ENCODE measurements around the gene DNAJC5G. TPM values are rescaled to one million over a fixed set of nuclear protein-coding genes. Genes with fewer than 3 reads are reported as not detected.
A peak's percentile ranks its signal among the peaks of the same experiment; 100 is the strongest.

The DNAJC5G gene
- total and polyA plus RNA-seq, 2 donors (not counting 1 experiment from before 2014, with no cell fraction given): not detected

DNA sequence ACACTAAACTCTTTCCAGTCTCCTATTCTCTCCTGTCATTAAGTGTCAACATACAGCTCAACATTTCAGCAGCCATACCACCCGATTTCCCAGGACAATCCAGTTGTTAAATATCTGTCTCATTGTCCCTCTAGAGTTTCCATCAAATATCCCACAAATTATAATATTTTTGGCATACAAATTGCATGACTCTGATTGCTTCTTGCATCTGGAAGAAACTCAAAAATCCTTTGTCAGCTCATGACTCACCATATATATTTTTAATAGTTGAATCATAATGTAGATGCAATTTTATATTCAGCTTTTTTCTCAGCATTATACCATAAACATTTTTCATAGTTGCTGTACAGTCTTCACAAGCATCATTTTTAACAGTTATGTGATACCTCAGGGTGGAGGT, 19.6 kb upstream of the DNAJC5G start:
- H3K4me2 ChIP-seq (ENCODE audit: extremely low read depth, insufficient read depth, low read length): peak overlapping the region; percentile 65
- H3K9me3 ChIP-seq (ENCODE audit: control insufficient read depth, insufficient read depth, low read depth, low read length): no peaks in the 10 kb centered on the region
- peak; percentile 35 to 74 for DNase-seq (ENCODE audit: low read depth in 2 of 2)
- H3K36me3 ChIP-seq (ENCODE audit: control insufficient read depth, insufficient read depth, low read length): no peaks in the 10 kb centered on the region
- H3K27ac ChIP-seq (ENCODE audit: insufficient read depth, low read length): no peak overlapping the region
- no peak overlapping the region for H2AFZ ChIP-seq (ENCODE audit: low read length)
- no peaks in the 10 kb centered on the region for H3K79me2 ChIP-seq (ENCODE audit: control insufficient read depth, insufficient read depth, low read length)
- H4K20me1 ChIP-seq (ENCODE audit: control insufficient read depth, extremely low read depth, insufficient read depth, low read length): no peaks in the 10 kb centered on the region
- H3K9ac ChIP-seq (ENCODE audit: insufficient read depth, low read length): no peak overlapping the region
- TF ChIP-seq, protein P1, sequence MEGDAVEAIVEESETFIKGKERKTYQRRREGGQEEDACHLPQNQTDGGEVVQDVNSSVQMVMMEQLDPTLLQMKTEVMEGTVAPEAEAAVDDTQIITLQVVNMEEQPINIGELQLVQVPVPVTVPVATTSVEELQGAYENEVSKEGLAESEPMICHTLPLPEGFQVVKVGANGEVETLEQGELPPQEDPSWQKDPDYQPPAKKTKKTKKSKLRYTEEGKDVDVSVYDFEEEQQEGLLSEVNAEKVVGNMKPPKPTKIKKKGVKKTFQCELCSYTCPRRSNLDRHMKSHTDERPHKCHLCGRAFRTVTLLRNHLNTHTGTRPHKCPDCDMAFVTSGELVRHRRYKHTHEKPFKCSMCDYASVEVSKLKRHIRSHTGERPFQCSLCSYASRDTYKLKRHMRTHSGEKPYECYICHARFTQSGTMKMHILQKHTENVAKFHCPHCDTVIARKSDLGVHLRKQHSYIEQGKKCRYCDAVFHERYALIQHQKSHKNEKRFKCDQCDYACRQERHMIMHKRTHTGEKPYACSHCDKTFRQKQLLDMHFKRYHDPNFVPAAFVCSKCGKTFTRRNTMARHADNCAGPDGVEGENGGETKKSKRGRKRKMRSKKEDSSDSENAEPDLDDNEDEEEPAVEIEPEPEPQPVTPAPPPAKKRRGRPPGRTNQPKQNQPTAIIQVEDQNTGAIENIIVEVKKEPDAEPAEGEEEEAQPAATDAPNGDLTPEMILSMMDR (conservative IDR thresholded peaks at IDR 0.05 in 1 of 2, IDR thresholded peaks at IDR 0.05 in 1 of 2; ENCODE audit: low read depth in 1 of 2, low read length in 2 of 2): no peak
- TF ChIP-seq EZH2 (IDR thresholded peaks at IDR 0.05; ENCODE audit: low read length, missing control alignments): no peak
- peaks cover 14% of the 10 kb centered on the region for H3K27me3 ChIP-seq (ENCODE audit: control insufficient read depth, insufficient read depth, low read length)
- H3K4me3 ChIP-seq (replicated peaks in 1 of 4; ENCODE audit: control extremely low read depth in 1 of 4, insufficient read depth in 1 of 4, low read depth in 3 of 4, low read length in 4 of 4): no peak overlapping the region
- peaks cover 14% of the 10 kb centered on the region for H3K4me1 ChIP-seq (ENCODE audit: control insufficient read depth, extremely low read depth, insufficient read depth, low read length)

DNA sequence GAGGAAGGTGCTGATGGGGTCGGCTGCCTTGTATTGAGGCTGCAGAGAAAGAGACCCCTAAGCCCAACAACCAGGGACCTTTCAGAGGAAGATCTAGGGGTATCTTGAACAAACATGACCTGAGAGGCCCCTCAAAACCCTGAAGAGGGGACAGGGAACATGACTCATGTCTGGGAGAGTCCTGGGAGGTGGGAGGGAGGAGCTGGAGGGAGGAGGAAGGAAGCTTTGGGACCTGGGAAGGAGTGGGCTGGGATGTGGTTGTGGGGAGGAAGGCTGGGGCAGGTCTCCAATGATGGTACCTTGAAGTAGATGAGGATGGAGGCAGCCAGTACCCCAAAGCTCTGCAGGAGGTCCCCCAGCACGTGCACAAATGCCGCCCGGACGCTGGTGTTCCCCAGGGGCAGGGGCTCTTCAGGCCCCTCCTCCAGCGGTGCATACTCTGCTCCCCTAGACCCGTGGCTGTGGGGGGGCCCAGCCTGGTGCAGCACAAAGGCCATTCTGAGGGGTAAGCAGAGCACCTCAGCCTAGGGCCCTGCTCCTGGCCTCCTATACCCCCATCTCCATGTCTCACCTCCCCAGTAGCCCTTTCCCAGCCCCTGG, 18.3 kb upstream of the DNAJC5G start:
- H3K9ac ChIP-seq (ENCODE audit: insufficient read depth, low read length): no peak overlapping the region
- no peaks in the 10 kb centered on the region for H4K20me1 ChIP-seq (ENCODE audit: control insufficient read depth, extremely low read depth, insufficient read depth, low read length)
- DNase-seq (ENCODE audit: low read depth in 2 of 2): no peak
- H3K9me3 ChIP-seq (ENCODE audit: control insufficient read depth, insufficient read depth, low read depth, low read length): no peaks in the 10 kb centered on the region
- H3K27me3 ChIP-seq (ENCODE audit: control insufficient read depth, insufficient read depth, low read length): peaks cover 26% of the 10 kb centered on the region
- H3K4me2 ChIP-seq (ENCODE audit: extremely low read depth, insufficient read depth, low read length): no peak overlapping the region
- H3K36me3 ChIP-seq (ENCODE audit: control insufficient read depth, insufficient read depth, low read length): no peaks in the 10 kb centered on the region
- H3K79me2 ChIP-seq (ENCODE audit: control insufficient read depth, insufficient read depth, low read length): no peaks in the 10 kb centered on the region
- no peak overlapping the region for H3K27ac ChIP-seq (ENCODE audit: insufficient read depth, low read length)
- H2AFZ ChIP-seq (ENCODE audit: low read length): no peak overlapping the region
- no peak overlapping the region for H3K4me3 ChIP-seq (replicated peaks in 1 of 4; ENCODE audit: control extremely low read depth in 1 of 4, insufficient read depth in 1 of 4, low read depth in 3 of 4, low read length in 4 of 4)
- TF ChIP-seq EZH2 (IDR thresholded peaks at IDR 0.05; ENCODE audit: low read length, missing control alignments): no peak
- TF ChIP-seq, protein P1 (conservative IDR thresholded peaks at IDR 0.05 in 1 of 2, IDR thresholded peaks at IDR 0.05 in 1 of 2; ENCODE audit: low read depth in 1 of 2, low read length in 2 of 2): no peak
- H3K4me1 ChIP-seq (ENCODE audit: control insufficient read depth, extremely low read depth, insufficient read depth, low read length): peaks cover 14% of the 10 kb centered on the region

GRCh38 chr2:27258051-27258450, 17.2 kb upstream of the DNAJC5G start:
- H3K9ac ChIP-seq (ENCODE audit: insufficient read depth, low read length): no peak overlapping the region
- H4K20me1 ChIP-seq (ENCODE audit: control insufficient read depth, extremely low read depth, insufficient read depth, low read length): no peaks in the 10 kb centered on the region
- no peak overlapping the region for H3K4me2 ChIP-seq (ENCODE audit: extremely low read depth, insufficient read depth, low read length)
- peaks cover 35% of the 10 kb centered on the region for H3K27me3 ChIP-seq (ENCODE audit: control insufficient read depth, insufficient read depth, low read length)
- H3K27ac ChIP-seq (ENCODE audit: insufficient read depth, low read length): no peak overlapping the region
- no peak overlapping the region for H2AFZ ChIP-seq (ENCODE audit: low read length)
- TF ChIP-seq, protein P1 (conservative IDR thresholded peaks at IDR 0.05 in 1 of 2, IDR thresholded peaks at IDR 0.05 in 1 of 2; ENCODE audit: low read depth in 1 of 2, low read length in 2 of 2): no peak
- no peak for TF ChIP-seq EZH2 (IDR thresholded peaks at IDR 0.05; ENCODE audit: low read length, missing control alignments)
- H3K4me3 ChIP-seq (replicated peaks in 1 of 4; ENCODE audit: control extremely low read depth in 1 of 4, insufficient read depth in 1 of 4, low read depth in 3 of 4, low read length in 4 of 4): no peak overlapping the region
- H3K79me2 ChIP-seq (ENCODE audit: control insufficient read depth, insufficient read depth, low read length): no peaks in the 10 kb centered on the region
- no peak for DNase-seq (ENCODE audit: low read depth in 2 of 2)
- no peaks in the 10 kb centered on the region for H3K9me3 ChIP-seq (ENCODE audit: control insufficient read depth, insufficient read depth, low read depth, low read length)
- peaks cover 14% of the 10 kb centered on the region for H3K4me1 ChIP-seq (ENCODE audit: control insufficient read depth, extremely low read depth, insufficient read depth, low read length)
- no peaks in the 10 kb centered on the region for H3K36me3 ChIP-seq (ENCODE audit: control insufficient read depth, insufficient read depth, low read length)

All from fibroblast of lung (primary cell).